H1 (cell line): ENCODE results near the gene PJVK. TPM values are rescaled to one million over a fixed set of nuclear protein-coding genes. Genes with fewer than 3 reads are reported as not detected.

Source experiments
- CTCF ChIA-PET: fragments of 300-600 bp; sonication (Branson Sonifier 250); formaldehyde crosslinking; loops from one replicate; lab custom pipeline; 2021; ENCODE audit not compliant: partially characterized antibody; lab: Charles Lee
- POLR2A ChIA-PET: fragments of 300-600 bp; sonication (Branson Sonifier 250); formaldehyde crosslinking; loops from one replicate; lab custom pipeline; 2021; ENCODE audit warnings: inconsistent platforms; ENCODE audit not compliant: partially characterized antibody; lab: Charles Lee
- DNase-seq, 2 experiments: peaks; one replicate each; pipeline versions ENCODE4 v3.0.0 to v3.0.0-alpha.2; 2010 to 2022; ENCODE audit warnings: low spot score in 2 of 2, low read depth in 1 of 2, mixed read lengths in 1 of 2
- FAIRE-seq: peaks from 2 replicates; lab custom pipeline; 2011; peaks lifted over from hg19 to GRCh38; lab: Jason Lieb, UNC
- H2AFZ ChIP-seq: 2 replicates; pipeline ENCODE4 v1.8.1; 2012; ENCODE audit warnings: low read length, inconsistent platforms
- H2AK5ac ChIP-seq: 2 replicates; pipeline ENCODE4 v1.6.1; 2013; ENCODE audit warnings: low read depth, low read length
- H2BK120ac ChIP-seq: replicated peaks from 2 replicates; pipeline ENCODE3; 2013; ENCODE audit warnings: low read depth, low read length, inconsistent platforms
- H2BK12ac ChIP-seq: 2 replicates; pipeline ENCODE4 v1.6.1; 2013; ENCODE audit warnings: low read depth, low read length
- H2BK15ac ChIP-seq: 2 replicates; pipeline ENCODE4 v1.6.1; 2013; ENCODE audit warnings: low read length
- H2BK20ac ChIP-seq: 2 replicates; pipeline ENCODE4 v1.6.1; 2013; ENCODE audit warnings: low read length
- H2BK5ac ChIP-seq: 2 replicates; pipeline ENCODE4 v1.6.1; 2013; ENCODE audit warnings: low read depth, low read length
- H3K14ac ChIP-seq: 2 replicates; pipeline ENCODE4 v1.6.1; 2013; ENCODE audit warnings: inconsistent platforms; ENCODE audit not compliant: insufficient read length
- H3K18ac ChIP-seq: 2 replicates; pipeline ENCODE4 v1.6.1; 2013; ENCODE audit warnings: low read length; ENCODE audit errors: extremely low read depth
- H3K23ac ChIP-seq: 2 replicates; pipeline ENCODE4 v1.6.1; 2013; ENCODE audit warnings: inconsistent platforms; ENCODE audit not compliant: insufficient read length
- H3K23me2 ChIP-seq: 2 replicates; pipeline ENCODE4 v1.6.1; 2013; ENCODE audit warnings: low read depth, low read length
- H3K27ac ChIP-seq: 2 replicates; pipeline ENCODE4 v1.6.1; 2011; ENCODE audit warnings: low read depth, low read length, inconsistent platforms
- H3K27me3 ChIP-seq, 4 experiments: replicated peaks in 1 of 4; 1 replicate in 1 of 4; 2 replicates in 3 of 4; pipeline versions ENCODE4 v1.6.1 to v1.8.1; 2011 to 2013; ENCODE audit warnings: low read length in 3 of 4, mild to moderate bottlenecking in 3 of 4, inconsistent platforms in 2 of 4, mixed read lengths in 2 of 4, moderate library complexity in 1 of 4; ENCODE audit not compliant: control insufficient read depth in 3 of 4, insufficient read depth in 3 of 4; ENCODE audit errors: extremely low read depth in 1 of 4
- H3K36me3 ChIP-seq, 4 experiments: 2 replicates each; pipeline versions ENCODE4 v1.6.1 to v1.8.1; 2011 to 2013; ENCODE audit warnings: mild to moderate bottlenecking in 4 of 4, low read length in 3 of 4, moderate library complexity in 2 of 4, control low read depth in 1 of 4, inconsistent platforms in 1 of 4; ENCODE audit not compliant: insufficient read depth in 4 of 4, control insufficient read depth in 2 of 4
- H3K4ac ChIP-seq: replicated peaks from 2 replicates; pipeline ENCODE3; 2013; ENCODE audit warnings: low read length, low read depth, mixed read lengths, inconsistent platforms; ENCODE audit not compliant: insufficient read length
- H3K4me1 ChIP-seq, 4 experiments: replicated peaks in 1 of 4; 1 replicate in 1 of 4; 2 replicates in 3 of 4; pipeline versions ENCODE4 v1.6.1 to v1.8.1; 2011 to 2013; ENCODE audit warnings: low read length in 3 of 4, inconsistent platforms in 2 of 4, mixed read lengths in 1 of 4; ENCODE audit not compliant: insufficient read depth in 4 of 4, control insufficient read depth in 3 of 4
- H3K4me2 ChIP-seq, 2 experiments: 2 replicates each; pipeline versions ENCODE4 v1.6.1 to v1.8.1; 2011 to 2013; ENCODE audit warnings: low read depth in 2 of 2, low read length in 2 of 2, control low read depth in 1 of 2, inconsistent platforms in 1 of 2, mild to moderate bottlenecking in 1 of 2; ENCODE audit not compliant: insufficient read depth in 1 of 2
- H3K4me3 ChIP-seq, 4 experiments: fragments of 200-600, 300-600 bp in 1 of 4; sonication (generic), shearing (Covaris generic), sonication (Bioruptor Twin) in 1 of 4; 2 replicates each; pipeline versions ENCODE4 v1.5.1 to v1.8.1; 2011 to 2016; ENCODE audit warnings: low read length in 4 of 4, low read depth in 3 of 4, control low read depth in 2 of 4, inconsistent platforms in 2 of 4, mild to moderate bottlenecking in 2 of 4, mixed read lengths in 1 of 4, moderate library complexity in 1 of 4; ENCODE audit not compliant: insufficient read depth in 2 of 4; ENCODE audit errors: extremely low read depth in 1 of 4
- H3K56ac ChIP-seq: replicated peaks from 2 replicates; pipeline ENCODE3; 2013; ENCODE audit warnings: low read depth, mild to moderate bottlenecking, mixed read lengths, low read length, inconsistent platforms; ENCODE audit not compliant: insufficient read length
- H3K79me1 ChIP-seq: 2 replicates; pipeline ENCODE4 v1.6.1; 2013; ENCODE audit warnings: low read depth, low read length, control low read depth
- H3K79me2 ChIP-seq, 2 experiments: 2 replicates each; pipeline versions ENCODE4 v1.6.1 to v1.8.1; 2012 to 2013; ENCODE audit warnings: low read length in 2 of 2, mild to moderate bottlenecking in 2 of 2, inconsistent platforms in 1 of 2; ENCODE audit not compliant: insufficient read depth in 2 of 2, control insufficient read depth in 1 of 2
- H3K9ac ChIP-seq, 4 experiments: replicated peaks in 1 of 4; 1 replicate in 1 of 4; 2 replicates in 3 of 4; pipeline versions ENCODE4 v1.6.1 to v1.8.1; 2011 to 2013; ENCODE audit warnings: low read depth in 3 of 4, low read length in 3 of 4, control low read depth in 2 of 4, mild to moderate bottlenecking in 2 of 4, moderate library complexity in 2 of 4, inconsistent platforms in 1 of 4; ENCODE audit errors: extremely low read depth in 1 of 4
- H3K9me3 ChIP-seq, 2 experiments: 2 replicates each; pipeline versions ENCODE4 v1.6.1 to v1.8.1; 2012 to 2013; ENCODE audit warnings: mild to moderate bottlenecking in 2 of 2, moderate library complexity in 2 of 2, control low read depth in 1 of 2, inconsistent platforms in 1 of 2, low read depth in 1 of 2, low read length in 1 of 2, mixed read lengths in 1 of 2; ENCODE audit not compliant: insufficient read depth in 2 of 2
- H4K20me1 ChIP-seq, 2 experiments: replicated peaks in 1 of 2; 2 replicates each; pipeline versions ENCODE3 to v1.8.1; 2011 to 2013; ENCODE audit warnings: inconsistent platforms in 2 of 2, low read length in 2 of 2, mild to moderate bottlenecking in 1 of 2; ENCODE audit not compliant: insufficient read depth in 2 of 2, control insufficient read depth in 1 of 2
- H4K5ac ChIP-seq: 2 replicates; pipeline ENCODE4 v1.6.1; 2013; ENCODE audit warnings: low read length, low read depth, mixed read lengths, inconsistent platforms; ENCODE audit not compliant: insufficient read length
- H4K8ac ChIP-seq: 2 replicates; pipeline ENCODE4 v1.8.0; 2013; ENCODE audit warnings: mild to moderate bottlenecking, moderate library complexity, low read length, inconsistent platforms; ENCODE audit not compliant: insufficient read depth; ENCODE audit errors: extremely low read depth
- H4K91ac ChIP-seq: replicated peaks from 2 replicates; pipeline ENCODE3; 2013; ENCODE audit warnings: low read length, mixed read lengths, inconsistent platforms; ENCODE audit not compliant: insufficient read length
- BACH1 ChIP-seq: IDR thresholded peaks from 2 replicates; pipeline ENCODE4 v1.6.1; 2012; ENCODE audit warnings: low read length, improper control_type of control experiment
- CEBPB ChIP-seq: IDR thresholded peaks from 2 replicates; pipeline ENCODE4 v1.6.1; 2012; ENCODE audit warnings: low read depth, low read length
- CHD1 ChIP-seq: IDR thresholded peaks from 2 replicates; pipeline ENCODE4 v1.6.1; 2012; ENCODE audit warnings: low read depth, low read length, improper control_type of control experiment
- CHD2 ChIP-seq: IDR thresholded peaks from 2 replicates; pipeline ENCODE4 v1.6.1; 2012; ENCODE audit warnings: low read length, improper control_type of control experiment
- CTBP2 ChIP-seq: IDR thresholded peaks from 2 replicates; pipeline ENCODE4 v1.7.0; 2011; ENCODE audit warnings: borderline replicate concordance, mild to moderate bottlenecking, moderate library complexity, mixed read lengths, low read length; ENCODE audit not compliant: insufficient read depth, insufficient read length
- EZH2 ChIP-seq: fragments of 200-600 bp; sonication (generic); IDR thresholded peaks from 2 replicates; pipeline ENCODE4 v1.7.1; 2012; ENCODE audit warnings: low read depth, mild to moderate bottlenecking, moderate library complexity, low read length, inconsistent platforms; ENCODE audit not compliant: severe bottlenecking
- HDAC6 ChIP-seq: IDR thresholded peaks from one replicate; pipeline ENCODE4 v1.7.1; 2012; ENCODE audit warnings: low read depth, mild to moderate bottlenecking, inconsistent platforms, low read length, moderate library complexity
- JUN ChIP-seq: IDR thresholded peaks from 2 replicates; pipeline ENCODE4 v1.6.1; 2011; ENCODE audit warnings: low read depth, mild to moderate bottlenecking, improper control_type of control experiment, low read length
- NRF1 ChIP-seq: IDR thresholded peaks from 2 replicates; pipeline ENCODE4 v1.6.1; 2011; ENCODE audit warnings: mild to moderate bottlenecking, low read depth, low read length, improper control_type of control experiment
- PHF8 ChIP-seq: fragments of 200-600 bp; sonication (generic); conservative IDR thresholded peaks from 2 replicates; pipeline ENCODE4 v1.7.1; 2012; ENCODE audit warnings: low read depth, mild to moderate bottlenecking, inconsistent platforms, low read length, moderate library complexity
- SIN3A ChIP-seq, 2 experiments: IDR thresholded peaks in 1 of 2; conservative IDR thresholded peaks in 1 of 2; 2 replicates each; pipeline ENCODE4 v1.6.1; 2011 to 2012; ENCODE audit warnings: low read length in 2 of 2, improper control_type of control experiment in 1 of 2, low read depth in 1 of 2, mild to moderate bottlenecking in 1 of 2
- SP4 ChIP-seq: IDR thresholded peaks from 2 replicates; pipeline ENCODE4 v1.6.1; 2012; ENCODE audit warnings: low read length, inconsistent platforms
- TBP ChIP-seq: IDR thresholded peaks from 2 replicates; pipeline ENCODE4 v1.6.1; 2011; ENCODE audit warnings: low read depth, low read length, improper control_type of control experiment
- WGBS, 2 experiments: shearing (Covaris generic) in 1 of 2; methylation state at CpG; one replicate each; pipeline versions ENCODE4 v1.1.6 to v1.1.7; 2013 to 2015; ENCODE audit warnings: low lambda C conversion rate in 2 of 2, mixed read lengths in 2 of 2, inconsistent platforms in 1 of 2, low coverage in 1 of 2, missing lambda C conversion rate in 1 of 2; ENCODE audit not compliant: insufficient replicate concordance in 2 of 2, insufficient coverage in 1 of 2, insufficient read length in 1 of 2; ENCODE audit errors: extremely low coverage in 1 of 2, missing lambda C conversion rate in 1 of 2; 5-methylcytosine and 5-hydroxymethylcytosine counted together
- polyA plus RNA-seq, 7 experiments: library from polyadenylated mRNA; depleted of rRNA in 3 of 7; stranded (reverse) in 5 of 7; unstranded in 2 of 7; fragments of >200 nt in 5 of 7; fragments of 200-250 nt in 2 of 7; gene quantifications; 1 replicate in 5 of 7; 2 replicates in 1 of 7; 4 replicates in 1 of 7; pipeline versions ENCODE4 v1.2.1 to v1.2.3, GENCODE V29; 2011 to 2013; ENCODE audit warnings: missing spikeins in 2 of 7, mixed read lengths in 2 of 7
- total RNA-seq: library from RNA; stranded (reverse); fragmentation: NEBNext Ultra II Directional; extraction: Animal tissue kit (Norgen Biotek cat#: 25700); gene quantifications from 2 replicates; pipeline ENCODE4 v1.2.1, GENCODE V29; 2021

Gene PJVK
- total and polyA plus RNA-seq, 2 of the 8 experiments (the other 6 are each of a cell fraction or from before 2014, with no cell fraction given), result 2.4 to 2.8 TPM

DNA sequence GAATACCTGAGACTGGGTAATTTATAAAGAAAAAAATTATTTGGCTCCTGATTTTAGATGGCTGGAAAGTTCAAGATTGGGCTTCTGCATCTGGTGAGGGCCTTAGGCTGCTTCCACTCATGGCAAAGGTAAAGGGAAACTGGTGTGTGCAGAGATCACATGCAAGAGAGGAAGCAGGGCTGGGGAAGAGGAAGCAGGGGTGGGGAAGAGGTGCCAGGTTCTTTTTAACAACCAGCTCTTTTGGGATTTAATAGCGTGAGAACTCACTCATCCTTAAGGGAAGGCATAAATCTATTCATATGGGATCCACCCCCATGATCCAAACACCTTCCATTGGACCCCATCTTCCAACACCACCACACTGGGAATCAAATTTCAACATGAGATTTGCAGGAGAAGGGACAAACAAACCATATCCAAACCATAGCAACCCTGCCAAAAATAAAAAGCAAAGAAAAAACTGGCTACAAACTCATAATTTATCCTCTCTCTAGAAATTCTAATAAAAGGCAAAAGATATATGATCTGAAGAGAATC lies 30.6 kb upstream of the PJVK start:
- Histone ChIP-seq H3K79me2 (no peaks in the 10 kb centered on the region), H3K4ac (no peak overlapping the region), H3K23ac (no peak overlapping the region), H3K4me1 (no peaks in the 10 kb centered on the region), H3K79me1 (no peaks in the 10 kb centered on the region; the same call in 1 of the 2 replicates), H4K8ac (no peak overlapping the region), H2BK15ac (no peak overlapping the region), H3K23me2 (no peaks in the 10 kb centered on the region), H3K9me3 (no peaks in the 10 kb centered on the region), H3K56ac (no peak overlapping the region), H2BK120ac (no peak overlapping the region), H4K91ac (no peak overlapping the region), H3K14ac (no peak overlapping the region), H4K20me1 (no peaks in the 10 kb centered on the region), H4K5ac (no peak overlapping the region), H3K4me3 (no peak overlapping the region), H2BK5ac (no peak overlapping the region), H2AK5ac (no peak overlapping the region), H3K18ac (no peak overlapping the region), H2BK20ac (no peak overlapping the region), H3K27ac (no peak overlapping the region), H3K4me2 (no peak overlapping the region), H3K36me3 (no peaks in the 10 kb centered on the region; a peak in 2 of 8 replicates), H2BK12ac (no peak overlapping the region), H3K9ac (no peak overlapping the region), H2AFZ (no peak overlapping the region), H3K27me3 (no peaks in the 10 kb centered on the region)
- CTCF ChIA-PET, result interaction anchor here (0.8 to 3.4 kb wide), 3 partner anchors 29 to 309 kb away, joined by 3 to 24 read pairs (median 4); partner anchors contain the start of gene RBM45
- DNase-seq, result no peak
- 87% methylated on average over 1 of the region's 1 CpG; no CpG with 5 or more reads in 1 of the 2 experiments for WGBS, 2 experiments
- POLR2A ChIA-PET, result no interaction called here
- TF ChIP-seq JUN (no peak), PHF8 (no peak), HDAC6 (no peak), CTBP2 (no peak), EZH2 (no peak), TBP (no peak), CHD2 (no peak), NRF1 (no peak), CHD1 (no peak), BACH1 (no peak), SP4 (no peak), CEBPB (no peak), SIN3A (conservative IDR thresholded peaks at IDR 0.05 in 1 of 2, IDR thresholded peaks at IDR 0.05 in 1 of 2; ENCODE audit: low read depth in 1 of 2, low read length in 2 of 2) (no peak)
- FAIRE-seq, result no peak
